Neural cell (in vitro differentiated cells): ENCODE measurements around the gene CBX2.

Experiments
- EP300 ChIP-seq: fragments of 450-650 bp; conservative IDR thresholded peaks from 2 replicates; pipeline ENCODE4 v1.6.1; 2014; ENCODE audit warnings: antibody characterized with exemption, mild to moderate bottlenecking, moderate library complexity; ENCODE audit not compliant: poor library complexity, severe bottlenecking
- EZH2 ChIP-seq: fragments of 200-600, 300-800 bp; shearing (Covaris generic), sonication (generic); IDR thresholded peaks from 2 replicates; pipeline ENCODE4 v1.6.1; 2014; ENCODE audit warnings: antibody characterized with exemption, low read length, borderline replicate concordance, mild to moderate bottlenecking; ENCODE audit not compliant: insufficient read depth, poor library complexity, severe bottlenecking
- MXI1 ChIP-seq: fragments of 450-650 bp; conservative IDR thresholded peaks from 2 replicates; pipeline ENCODE4 v1.6.1; 2014; ENCODE audit warnings: antibody characterized with exemption, mild to moderate bottlenecking; ENCODE audit not compliant: poor library complexity, severe bottlenecking
- TF ChIP-seq, protein P1 (sequence below): fragments of 450-650 bp; IDR thresholded peaks from 2 replicates; pipeline ENCODE4 v1.5.1; 2014; ENCODE audit warnings: antibody characterized with exemption, mild to moderate bottlenecking, moderate library complexity; ENCODE audit not compliant: poor library complexity, severe bottlenecking

DNA sequence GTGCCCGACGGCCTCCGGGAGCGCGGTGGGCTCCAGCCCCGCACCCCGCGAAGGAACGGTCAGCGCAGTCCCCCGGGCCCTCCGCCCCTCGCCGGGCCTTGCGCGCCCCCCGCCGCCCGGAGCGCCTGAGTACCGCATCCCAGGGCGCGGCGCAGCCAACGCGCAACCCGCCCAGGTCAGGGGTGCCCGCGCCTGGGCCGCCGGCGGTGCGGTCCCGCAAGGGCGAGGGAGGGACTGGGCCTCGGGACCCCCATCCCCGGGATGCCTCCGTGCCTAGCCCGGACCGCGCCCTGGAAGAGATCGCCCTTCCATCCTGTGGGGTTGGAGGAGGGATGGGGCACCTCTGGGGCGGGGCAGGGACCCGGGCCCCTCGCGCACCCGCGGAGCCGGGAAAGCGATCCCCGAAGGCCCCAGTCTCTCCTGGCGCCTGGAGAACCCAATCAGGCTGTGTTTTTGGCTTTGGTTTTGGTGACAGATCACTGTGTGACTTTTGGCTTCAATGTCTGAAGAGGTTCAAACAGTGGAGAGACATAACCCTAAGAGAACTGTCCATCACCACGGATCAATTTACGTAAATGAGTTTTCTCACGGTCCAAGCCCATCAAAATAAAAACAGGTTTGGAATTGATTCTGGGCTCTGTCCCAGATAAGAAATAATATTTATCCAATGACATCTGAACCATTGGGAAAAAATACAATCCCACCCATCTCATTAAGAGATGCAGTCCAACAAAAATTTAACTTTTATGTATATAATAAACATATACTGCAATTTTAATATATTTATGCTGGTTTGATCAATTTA lies 29.5 kb upstream of the CBX2 start:
- TF ChIP-seq EP300: no peak
- TF ChIP-seq, protein P1, sequence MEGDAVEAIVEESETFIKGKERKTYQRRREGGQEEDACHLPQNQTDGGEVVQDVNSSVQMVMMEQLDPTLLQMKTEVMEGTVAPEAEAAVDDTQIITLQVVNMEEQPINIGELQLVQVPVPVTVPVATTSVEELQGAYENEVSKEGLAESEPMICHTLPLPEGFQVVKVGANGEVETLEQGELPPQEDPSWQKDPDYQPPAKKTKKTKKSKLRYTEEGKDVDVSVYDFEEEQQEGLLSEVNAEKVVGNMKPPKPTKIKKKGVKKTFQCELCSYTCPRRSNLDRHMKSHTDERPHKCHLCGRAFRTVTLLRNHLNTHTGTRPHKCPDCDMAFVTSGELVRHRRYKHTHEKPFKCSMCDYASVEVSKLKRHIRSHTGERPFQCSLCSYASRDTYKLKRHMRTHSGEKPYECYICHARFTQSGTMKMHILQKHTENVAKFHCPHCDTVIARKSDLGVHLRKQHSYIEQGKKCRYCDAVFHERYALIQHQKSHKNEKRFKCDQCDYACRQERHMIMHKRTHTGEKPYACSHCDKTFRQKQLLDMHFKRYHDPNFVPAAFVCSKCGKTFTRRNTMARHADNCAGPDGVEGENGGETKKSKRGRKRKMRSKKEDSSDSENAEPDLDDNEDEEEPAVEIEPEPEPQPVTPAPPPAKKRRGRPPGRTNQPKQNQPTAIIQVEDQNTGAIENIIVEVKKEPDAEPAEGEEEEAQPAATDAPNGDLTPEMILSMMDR: no peak
- no peak for TF ChIP-seq MXI1
- no peak for TF ChIP-seq EZH2
